Gastrocnemius medialis (tissue), 4 donors: ENCODE results near the gene AHNAK2. TPM values are rescaled to one million over a fixed set of nuclear protein-coding genes. Genes with fewer than 3 reads are reported as not detected.

Source experiments
- ATAC-seq, 2 donors: fragments of 150-250 bp; one replicate each; pipeline ENCODE4 v1.9.1; 2016
- DNase-seq, 2 donors: peaks; one replicate each; pipeline ENCODE4 v3.0.0-alpha.2; 2019
- H3K27ac ChIP-seq, 4 donors: fragments of 200-600 bp; sonication (generic); 1 replicate in 1 of 4; 2 replicates in 3 of 4; pipeline ENCODE4 v1.5.1; 2016 to 2018; ENCODE audit warnings: mild to moderate bottlenecking in 2 of 4, moderate library complexity in 1 of 4
- H3K27me3 ChIP-seq, 3 donors: fragments of 200-600 bp; sonication (generic) in 2 of 3; 1 replicate in 1 of 3; 2 replicates in 2 of 3; pipeline versions ENCODE4 v1.5.1 to v1.6.0; 2016 to 2019; ENCODE audit warnings: mild to moderate bottlenecking in 1 of 3, moderate library complexity in 1 of 3
- H3K36me3 ChIP-seq, 2 donors: fragments of 200-600 bp; sonication (generic) in 1 of 2; one replicate each; pipeline ENCODE4 v1.5.1; 2017 to 2018
- H3K4me1 ChIP-seq, 2 donors: fragments of 200-600 bp; sonication (generic) in 1 of 2; one replicate each; pipeline ENCODE4 v1.5.1; 2016 to 2017; ENCODE audit warnings: mild to moderate bottlenecking in 2 of 2
- H3K4me3 ChIP-seq, 4 donors: fragments of 200-600 bp; sonication (generic) in 3 of 4; 1 replicate in 1 of 4; 2 replicates in 3 of 4; pipeline ENCODE4 v1.5.1; 2016 to 2019; ENCODE audit warnings: mild to moderate bottlenecking in 2 of 4
- H3K9me3 ChIP-seq, 3 donors: fragments of 200-600 bp; sonication (generic) in 2 of 3; 1 replicate in 1 of 3; 2 replicates in 2 of 3; pipeline ENCODE4 v1.5.1; 2016 to 2019
- CTCF ChIP-seq, 5 experiments: fragments of 450-650 bp in 3 of 5; fragments of 200-600 bp in 2 of 5; sonication (generic) in 2 of 5; IDR thresholded peaks in 4 of 5; conservative IDR thresholded peaks in 1 of 5; 1 replicate in 4 of 5; 2 replicates in 1 of 5; pipeline ENCODE4 v1.5.1; 2016 to 2019; ENCODE audit warnings: antibody characterized with exemption in 5 of 5, mild to moderate bottlenecking in 3 of 5, moderate library complexity in 3 of 5
- POLR2A ChIP-seq, 2 donors: fragments of 450-650 bp; IDR thresholded peaks; one replicate each; pipeline ENCODE4 v1.6.1; 2017; ENCODE audit warnings: antibody characterized with exemption in 2 of 2, mild to moderate bottlenecking in 2 of 2, moderate library complexity in 2 of 2
- in situ Hi-C, 4 donors: fragments of 200-750 bp; cut with MboI; loops; one replicate each; pipeline versions ENCODE4 v1.15.0 to v1.8.0; 2017; ENCODE audit warnings: low sequenced_read_pairs in 4 of 4
- intact Hi-C: fragments of 100-400 bp; cut with DNase I; formaldehyde crosslinking; loops from one replicate; pipeline ENCODE4 v1.15.1; 2023; ENCODE audit warnings: low total_unique reads
- total RNA-seq, 4 donors: library from RNA; depleted of rRNA; stranded (reverse); fragments of >200 nt; gene quantifications; one replicate each; pipeline versions ENCODE4 v1.1.0 to v1.2.3, GENCODE V29; 2016

AHNAK2 gene
- total RNA-seq, 4 donors from 2014 or later = 2.0 to 8.6 (median 3.4) TPM

GRCh38 chr14:104889375-104889757 is 88.8 kb downstream of the AHNAK2 start:
- intact Hi-C loops (no loop called here), in situ Hi-C loops (no loop called here)
- Histone ChIP-seq H3K27me3 (no peaks in the 10 kb centered on the region), H3K4me3 (no peak overlapping the region), H3K27ac (no peak overlapping the region), H3K36me3 (peaks cover 0 to 28% of the 10 kb centered on the region in 2 donors), H3K9me3 (no peaks in the 10 kb centered on the region), H3K4me1 (no peaks in the 10 kb centered on the region)
- no peak for DNase-seq
- no peak for TF ChIP-seq POLR2A (IDR thresholded peaks at IDR 0.05)
- no peak for TF ChIP-seq CTCF (IDR thresholded peaks at IDR 0.05 in 4 of 5, conservative IDR thresholded peaks at IDR 0.05 in 1 of 5)
- ATAC-seq = no peak

DNA sequence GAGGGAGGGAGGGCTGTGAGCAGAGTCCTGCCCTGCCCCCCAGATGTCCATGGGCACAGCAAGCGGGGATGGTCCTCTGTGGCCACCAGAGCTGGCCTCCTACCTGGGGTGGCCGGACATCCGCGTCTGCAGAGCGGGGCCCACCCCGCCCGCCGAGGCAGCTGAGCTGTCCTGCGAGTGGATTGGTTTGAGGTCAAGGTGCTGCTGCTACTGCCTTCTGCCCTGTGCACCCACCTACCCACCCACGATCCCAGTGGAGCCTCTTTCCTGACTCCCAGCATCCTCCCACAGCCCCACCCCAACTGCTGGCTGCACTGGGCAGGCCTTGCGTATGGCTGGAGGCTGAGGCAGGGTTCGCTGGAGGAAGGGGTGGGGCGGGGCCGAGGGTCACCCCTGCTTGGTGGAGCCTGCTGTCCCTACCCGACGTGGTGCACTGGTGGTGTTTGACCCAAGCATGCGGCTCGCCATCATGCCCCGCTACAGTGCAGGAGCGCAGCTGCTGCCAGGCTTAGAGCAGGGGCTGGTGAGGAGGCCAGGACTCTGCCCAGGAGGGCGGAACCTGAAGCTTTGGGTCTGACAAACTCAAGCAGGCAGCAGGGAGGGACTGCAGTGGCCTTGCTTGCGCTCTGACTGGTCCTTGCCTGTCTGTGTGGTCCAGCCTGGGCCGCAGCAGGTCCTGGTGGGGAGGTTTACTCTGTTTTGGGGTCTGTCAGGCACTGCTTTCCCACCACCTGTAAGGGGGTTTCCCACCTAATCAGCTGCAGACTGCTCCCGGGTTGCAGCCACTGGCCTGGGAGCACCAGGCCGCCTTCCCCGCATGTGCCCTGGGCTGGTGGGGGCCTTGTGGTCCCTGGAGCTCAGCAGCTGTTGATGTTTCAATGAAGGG is 89.4 kb downstream of the AHNAK2 start:
- TF ChIP-seq CTCF (IDR thresholded peaks at IDR 0.05 in 4 of 5, conservative IDR thresholded peaks at IDR 0.05 in 1 of 5) = no peak
- TF ChIP-seq POLR2A (IDR thresholded peaks at IDR 0.05) = no peak
- no peak overlapping the region for H3K4me3 ChIP-seq
- intact Hi-C loops (no loop called here), in situ Hi-C loops (no loop called here)
- no peak for ATAC-seq
- H3K4me1 ChIP-seq = no peaks in the 10 kb centered on the region
- H3K27me3 ChIP-seq = no peaks in the 10 kb centered on the region
- H3K36me3 ChIP-seq = peaks cover 0 to 34% of the 10 kb centered on the region in 2 donors
- no peak overlapping the region for H3K27ac ChIP-seq
- no peaks in the 10 kb centered on the region for H3K9me3 ChIP-seq
- DNase-seq = no peak

DNA sequence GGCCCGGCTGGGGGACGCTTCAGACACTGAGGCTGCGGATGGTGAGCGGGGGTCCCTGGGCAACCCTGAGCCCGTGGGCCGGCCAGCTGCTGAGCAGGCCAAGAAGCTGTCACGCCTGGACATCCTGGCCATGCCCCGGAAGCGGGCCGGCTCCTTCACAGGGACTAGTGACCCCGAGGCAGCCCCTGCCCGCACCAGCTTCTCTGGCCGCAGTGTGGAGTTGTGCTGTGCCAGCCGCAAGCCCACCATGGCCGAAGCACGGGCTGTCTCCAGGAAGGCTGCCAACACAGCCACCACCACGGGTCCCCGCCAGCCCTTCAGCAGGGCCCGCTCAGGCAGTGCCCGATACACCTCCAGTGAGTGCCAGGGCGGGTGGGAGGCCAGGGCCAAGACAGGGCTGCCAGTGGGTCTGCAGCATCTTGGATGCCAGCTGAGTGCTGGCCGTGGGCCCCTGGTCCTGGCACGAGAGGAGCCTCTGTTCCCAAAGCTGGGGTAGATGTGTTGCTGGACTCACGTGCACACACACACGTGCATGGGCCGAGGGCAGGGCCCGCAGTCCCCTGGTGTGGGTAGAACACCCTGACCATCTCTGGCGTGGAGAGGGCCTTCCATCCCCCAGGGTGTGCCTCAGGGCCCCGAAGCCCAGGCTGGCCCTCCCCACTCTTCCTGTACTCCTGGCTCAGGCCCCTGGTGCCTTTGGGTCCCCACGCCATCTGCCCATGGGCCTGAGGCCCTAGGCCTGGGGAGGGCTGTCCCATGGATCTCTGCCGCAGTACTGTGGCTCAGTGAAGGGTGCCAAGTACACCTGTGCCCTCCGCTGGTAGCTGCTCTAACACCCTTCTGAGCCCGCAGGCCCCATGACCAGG is 90.3 kb downstream of the AHNAK2 start:
- ATAC-seq (no peak), DNase-seq (no peak)
- TF ChIP-seq CTCF (IDR thresholded peaks at IDR 0.05 in 4 of 5, conservative IDR thresholded peaks at IDR 0.05 in 1 of 5) = no peak
- no peak for TF ChIP-seq POLR2A (IDR thresholded peaks at IDR 0.05)
- H3K27ac ChIP-seq = no peak overlapping the region
- no peaks in the 10 kb centered on the region for H3K4me1 ChIP-seq
- peaks cover 0 to 41% of the 10 kb centered on the region in 2 donors for H3K36me3 ChIP-seq
- H3K4me3 ChIP-seq = no peak overlapping the region
- no peaks in the 10 kb centered on the region for H3K27me3 ChIP-seq
- in situ Hi-C loops (no loop called here), intact Hi-C loops (no loop called here)
- H3K9me3 ChIP-seq = no peaks in the 10 kb centered on the region

Other genes with a start within 250 kb of the AHNAK2 start
- 100 to 1,000 TPM; 228 to 357 (median 264) TPM for gene SIVA1, start 225.2 kb downstream of the AHNAK2 start, total RNA-seq
- 10 to 100 TPM; 44.4 to 70.4 (median 57.0) TPM for gene AKT1, start 182.6 kb downstream of the AHNAK2 start, total RNA-seq
- gene ZBTB42, start 177.3 kb downstream of the AHNAK2 start, total RNA-seq = 10 to 100 TPM in 3 of 4 donors, 1 to 10 TPM in 1; 2.4 to 20.8 (median 12.5) TPM
- gene CEP170B, start 113.1 kb downstream of the AHNAK2 start, total RNA-seq = 10 to 100 TPM in 1 of 4 donors, 1 to 10 TPM in 3; 4.5 to 13.0 (median 7.1) TPM
- not detected for gene PLD4, start 53.5 kb downstream of the AHNAK2 start, total RNA-seq
- 1 to 10 TPM in 3 of 4 donors, under 1 TPM in 1; 0.71 to 4.0 (median 3.3) TPM for gene CLBA1, start 7.4 kb upstream of the AHNAK2 start, total RNA-seq
- 1 to 10 TPM in 3 of 4 donors, under 1 TPM in 1; 0.71 to 2.2 (median 1.8) TPM for gene CDCA4, start 42.7 kb upstream of the AHNAK2 start, total RNA-seq
- gene GPR132, start 87.1 kb upstream of the AHNAK2 start, total RNA-seq = under 1 TPM; 0.07 to 0.61 (median 0.26) TPM
- 10 to 100 TPM in 3 of 4 donors, 1 to 10 TPM in 1; 8.0 to 17.9 (median 15.7) TPM for gene JAG2, start 190.4 kb upstream of the AHNAK2 start, total RNA-seq
- gene NUDT14, start 202.9 kb upstream of the AHNAK2 start, total RNA-seq = 10 to 100 TPM; 11.0 to 25.5 (median 16.4) TPM